K562 (cell line): Measurements from ENCODE around the gene APOL2. TPM values are rescaled to one million over a fixed set of nuclear protein-coding genes. Genes with fewer than 3 reads are reported as not detected.

Experiments
- BMI1 ChIP-seq: fragments of 150-350 bp; IDR thresholded peaks from 2 replicates; pipeline ENCODE4 v1.6.1; 2014; ENCODE audit warnings: low read length
- CBFA2T2 ChIP-seq: fragments of 450-650 bp; conservative IDR thresholded peaks from 2 replicates; pipeline ENCODE4 v1.6.1; 2017; ENCODE audit warnings: mild to moderate bottlenecking
- CHAMP1 ChIP-seq: fragments of 450-650 bp; IDR thresholded peaks from 2 replicates; pipeline ENCODE4 v1.6.1; 2016; ENCODE audit warnings: mild to moderate bottlenecking
- CXXC5 ChIP-seq: fragments of 250-450 bp; sonication (Bioruptor Pico); IDR thresholded peaks from 2 replicates; pipeline ENCODE4 v1.8.0; 2022; ENCODE audit warnings: inconsistent platforms, mild to moderate bottlenecking, moderate library complexity
- GATA2 ChIP-seq: sonication (generic); formaldehyde crosslinking; IDR thresholded peaks from 2 replicates; pipeline ENCODE4 v1.4.0; 2020; ENCODE audit warnings: mild to moderate bottlenecking, missing genetic modification reagents
- MAZ ChIP-seq, 2 experiments: fragments of 450-650 bp in 1 of 2; sonication (generic) in 1 of 2; formaldehyde crosslinking; IDR thresholded peaks in 1 of 2; conservative IDR thresholded peaks in 1 of 2; 2 replicates each; pipeline versions ENCODE4 v1.4.0 to v1.5.0; 2020; ENCODE audit warnings: mild to moderate bottlenecking in 1 of 2, missing genetic modification reagents in 1 of 2
- MCM5 ChIP-seq: fragments of 450-650 bp; IDR thresholded peaks from 2 replicates; pipeline ENCODE4 v1.6.1; 2016; ENCODE audit warnings: low read depth
- NCOR1 ChIP-seq: fragments of 450-650 bp; IDR thresholded peaks from 2 replicates; pipeline ENCODE4 v1.6.1; 2016; ENCODE audit warnings: mild to moderate bottlenecking, moderate library complexity
- NFIC ChIP-seq: fragments of 450-650 bp; IDR thresholded peaks from 2 replicates; pipeline ENCODE4 v1.6.1; 2017; ENCODE audit warnings: mild to moderate bottlenecking, inconsistent platforms
- PHTF2 ChIP-seq: fragments of 250-450 bp; sonication (Bioruptor Pico); IDR thresholded peaks from 2 replicates; pipeline ENCODE4 v1.5.0; 2021; ENCODE audit warnings: mild to moderate bottlenecking
- RCOR1 ChIP-seq, 2 experiments: IDR thresholded peaks; 2 replicates each; pipeline ENCODE4 v1.6.1; 2012; ENCODE audit warnings: low read depth in 2 of 2, low read length in 2 of 2, borderline replicate concordance in 1 of 2, improper control_type of control experiment in 1 of 2
- SRSF7 ChIP-seq: fragments of 200-400 bp; formaldehyde crosslinking; optimal IDR thresholded peaks from 2 replicates; pipeline ENCODE3; 2017; ENCODE audit warnings: mild to moderate bottlenecking, low read depth, low read length
- STAT5B ChIP-seq: fragments of 250-450 bp; sonication (Bioruptor Pico); IDR thresholded peaks from 2 replicates; pipeline ENCODE4 v1.8.0; 2021; ENCODE audit warnings: mild to moderate bottlenecking, inconsistent platforms
- TAF1 ChIP-seq: IDR thresholded peaks from 2 replicates; pipeline ENCODE4 v1.6.1; 2011; ENCODE audit warnings: mild to moderate bottlenecking, low read length, moderate library complexity; ENCODE audit not compliant: insufficient read depth, control insufficient read depth, severe bottlenecking; ENCODE audit errors: extremely low read depth
- TRIM24 ChIP-seq, 2 experiments: fragments of 450-650 bp; IDR thresholded peaks; 2 replicates each; pipeline ENCODE4 v1.6.1; 2016
- U2AF2 ChIP-seq: fragments of 200-400 bp; formaldehyde crosslinking; optimal IDR thresholded peaks from 2 replicates; pipeline ENCODE3; 2017; ENCODE audit warnings: low read depth, mild to moderate bottlenecking, low read length
- ZNF398 ChIP-seq: fragments of 250-450 bp; sonication (Bioruptor Pico); IDR thresholded peaks from 2 replicates; pipeline ENCODE4 v1.8.0; 2021; ENCODE audit warnings: moderate library complexity, mild to moderate bottlenecking, inconsistent platforms
- polyA plus RNA-seq, 8 experiments: library from polyadenylated mRNA; depleted of rRNA in 4 of 8; stranded (reverse) in 5 of 8; unstranded in 3 of 8; fragments of >200 nt; fragmentation: Nextera tagmentation in 2 of 8; fragmentation: Illumina TruSeq in 1 of 8; extraction: Ambion mirVana in 2 of 8; extraction: Trizol in 1 of 8; gene quantifications; 2 replicates each; pipeline versions ENCODE4 v1.2.1 to v1.2.3, GENCODE V29; 2011 to 2014; ENCODE audit warnings: inconsistent platforms in 1 of 8, missing spikeins in 1 of 8
- total RNA-seq, 7 experiments: library from RNA; depleted of rRNA in 6 of 7; stranded (reverse); fragments of >200 nt in 6 of 7; fragmentation: Illumina TruSeq in 2 of 7; extraction: Trizol in 2 of 7; gene quantifications; 2 replicates each; pipeline versions ENCODE4 v1.2.1 to v1.2.3, GENCODE V29; 2011 to 2021; ENCODE audit warnings: low replicate concordance in 1 of 7

Gene APOL2
- total and polyA plus RNA-seq, 9 of the 15 experiments (the other 6 are each of a cell fraction or from before 2014, with no cell fraction given) = 2.7 to 10.6 (median 8.9) TPM

- no peak for TF ChIP-seq CHAMP1
- peak; percentile 72 for TF ChIP-seq NCOR1
- TF ChIP-seq RCOR1 (IDR thresholded peaks at IDR 0.05; ENCODE audit: borderline replicate concordance in 1 of 2, low read depth in 2 of 2, low read length in 2 of 2) = peak; percentile 54 to 82; a peak in 3 of 4 replicates
- no peak for TF ChIP-seq PHTF2 (CRISPR knock-in tag)
- peak; percentile 20; the same call in 1 of the 2 replicates for TF ChIP-seq CBFA2T2
- TF ChIP-seq MAZ (CRISPR knock-in tag; conservative IDR thresholded peaks at IDR 0.05 in 1 of 2, IDR thresholded peaks at IDR 0.05 in 1 of 2) = peak in 1 of 2 experiments; percentile 58; a peak in 2 of 4 replicates
- TF ChIP-seq U2AF2 = no peak
- peak; percentile 14 for TF ChIP-seq TAF1
- no peak for TF ChIP-seq STAT5B (CRISPR knock-in tag)
- no peak for TF ChIP-seq SRSF7
- TF ChIP-seq GATA2 (CRISPR knock-in tag) = no peak
- no peak for TF ChIP-seq MCM5
- peak; percentile 94 for TF ChIP-seq NFIC
- 0 out of 4 replicates have a peak, but pooled peaks of 1 of the 2 experiments have one; percentile 23 for TF ChIP-seq TRIM24 (IDR thresholded peaks at IDR 0.05)
- TF ChIP-seq ZNF398 (CRISPR knock-in tag) = no peak
- no peak for TF ChIP-seq BMI1
- TF ChIP-seq CXXC5 (CRISPR knock-in tag) = peak; percentile 57; the same call in 1 of the 2 replicates
Observed at GRCh38 chr22:36201630-36202319, 37.6 kb downstream of the APOL2 start, which contains the start of gene APOL4 (continued).
